Mammary epithelial cell (primary cell): ENCODE results near the gene CDK5.

Source experiments
- EZH2 ChIP-seq: IDR thresholded peaks from 2 replicates; pipeline ENCODE4 v1.6.1; 2012; ENCODE audit warnings: low read length, inconsistent platforms, borderline replicate concordance
- TF ChIP-seq, protein P1 (sequence below), 2 donors: IDR thresholded peaks in 1 of 2; conservative IDR thresholded peaks in 1 of 2; 2 replicates each; pipeline ENCODE4 v1.5.1; 2011 to 2012; ENCODE audit warnings: inconsistent platforms in 2 of 2, low read length in 2 of 2, mild to moderate bottlenecking in 2 of 2, control low read depth in 1 of 2, low read depth in 1 of 2; ENCODE audit not compliant: insufficient read depth in 1 of 2; ENCODE audit errors: extremely low read depth in 1 of 2

DNA sequence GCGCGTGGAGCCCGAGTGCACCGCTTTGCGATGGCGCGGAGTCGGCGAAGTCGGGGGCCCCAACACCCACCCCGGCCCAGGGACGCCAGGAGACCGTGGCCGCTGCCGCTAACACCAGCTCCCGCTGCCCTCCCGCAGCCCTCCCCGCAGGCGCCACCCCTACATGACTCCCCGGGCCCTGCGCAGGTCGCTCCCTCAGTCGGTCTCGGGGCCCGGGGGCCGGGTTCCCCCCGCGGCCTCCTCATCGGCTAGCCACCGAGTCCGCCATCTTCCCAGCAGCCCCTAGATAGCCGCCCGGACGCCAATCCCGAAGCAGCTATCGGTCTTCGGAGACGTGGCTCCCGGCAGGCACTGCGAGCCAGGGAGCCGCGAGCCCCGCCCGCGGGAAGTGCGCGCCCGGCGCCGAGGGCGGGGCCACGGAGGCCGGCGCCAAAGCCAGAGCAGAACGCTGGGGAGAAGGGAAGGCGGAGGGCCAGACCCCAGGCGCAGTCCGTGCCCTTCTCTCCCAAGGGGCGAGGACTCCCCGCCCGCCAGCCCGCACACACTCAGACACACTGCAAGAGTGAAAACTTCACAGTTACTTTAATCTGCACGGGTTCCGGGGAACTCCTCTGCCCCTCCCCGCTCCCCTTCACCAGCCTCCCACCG lies 22.9 kb upstream of the CDK5 start, which contains the start of gene FASTK:
- TF ChIP-seq, protein P1, sequence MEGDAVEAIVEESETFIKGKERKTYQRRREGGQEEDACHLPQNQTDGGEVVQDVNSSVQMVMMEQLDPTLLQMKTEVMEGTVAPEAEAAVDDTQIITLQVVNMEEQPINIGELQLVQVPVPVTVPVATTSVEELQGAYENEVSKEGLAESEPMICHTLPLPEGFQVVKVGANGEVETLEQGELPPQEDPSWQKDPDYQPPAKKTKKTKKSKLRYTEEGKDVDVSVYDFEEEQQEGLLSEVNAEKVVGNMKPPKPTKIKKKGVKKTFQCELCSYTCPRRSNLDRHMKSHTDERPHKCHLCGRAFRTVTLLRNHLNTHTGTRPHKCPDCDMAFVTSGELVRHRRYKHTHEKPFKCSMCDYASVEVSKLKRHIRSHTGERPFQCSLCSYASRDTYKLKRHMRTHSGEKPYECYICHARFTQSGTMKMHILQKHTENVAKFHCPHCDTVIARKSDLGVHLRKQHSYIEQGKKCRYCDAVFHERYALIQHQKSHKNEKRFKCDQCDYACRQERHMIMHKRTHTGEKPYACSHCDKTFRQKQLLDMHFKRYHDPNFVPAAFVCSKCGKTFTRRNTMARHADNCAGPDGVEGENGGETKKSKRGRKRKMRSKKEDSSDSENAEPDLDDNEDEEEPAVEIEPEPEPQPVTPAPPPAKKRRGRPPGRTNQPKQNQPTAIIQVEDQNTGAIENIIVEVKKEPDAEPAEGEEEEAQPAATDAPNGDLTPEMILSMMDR (conservative IDR thresholded peaks at IDR 0.05 in 1 of 2, IDR thresholded peaks at IDR 0.05 in 1 of 2; ENCODE audit: extremely low read depth in 1 of 2, insufficient read depth in 1 of 2, low read depth in 1 of 2, low read length in 2 of 2), result no peak
- no peak for TF ChIP-seq EZH2
